Measurements from ENCODE around the gene RSAD2. TPM values are rescaled to one million over a fixed set of nuclear protein-coding genes. Genes with fewer than 3 reads are reported as not detected.
"Not testable (repeated sequence)": the region's sequence is repeated elsewhere in the genome, so short reads cannot be mapped to it uniquely, and the experiment has no call there.

Gene RSAD2
- polyA plus RNA-seq, 2 donors, result 0.49 to 0.98 TPM

- Histone ChIP-seq H3K27me3 (ENCODE audit: control insufficient read depth in 1 of 2, insufficient read depth in 2 of 2, low read length in 2 of 2) (peaks cover 0 to 3% of the 10 kb centered on the region in 2 donors), H3K4me1 (ENCODE audit: control insufficient read depth in 2 of 2, insufficient read depth in 2 of 2, low read length in 1 of 2) (no peaks in the 10 kb centered on the region), H3K4me3 (ENCODE audit: low read depth in 1 of 2, low read length in 2 of 2) (no peak overlapping the region), H3K27ac (ENCODE audit: low read depth in 2 of 2, low read length in 1 of 2) (no peak overlapping the region), H3K9me3 (ENCODE audit: control insufficient read depth in 2 of 2, insufficient read depth in 1 of 2, low read depth in 1 of 2, low read length in 1 of 2) (no peaks in the 10 kb centered on the region), H3K36me3 (ENCODE audit: control insufficient read depth in 2 of 2, insufficient read depth in 2 of 2, low read length in 1 of 2) (no peaks in the 10 kb centered on the region)
- WGBS, 2 donors, result 78 to 83% methylated on average over 4 of the region's 4 CpGs
These were observed 11.1 kb downstream of the RSAD2 start for GRCh38 chr2:6888724-6889123.

GRCh38 chr2:6893876-6894482 is 16.4 kb downstream of the RSAD2 start:
- Histone ChIP-seq H3K4me1 (ENCODE audit: control insufficient read depth in 2 of 2, insufficient read depth in 2 of 2, low read length in 1 of 2) (no peaks in the 10 kb centered on the region), H3K9me3 (ENCODE audit: control insufficient read depth in 2 of 2, insufficient read depth in 1 of 2, low read depth in 1 of 2, low read length in 1 of 2) (no peaks in the 10 kb centered on the region), H3K4me3 (ENCODE audit: low read depth in 1 of 2, low read length in 2 of 2) (no peak overlapping the region), H3K27me3 (ENCODE audit: control insufficient read depth in 1 of 2, insufficient read depth in 2 of 2, low read length in 2 of 2) (no peaks in the 10 kb centered on the region), H3K27ac (ENCODE audit: low read depth in 2 of 2, low read length in 1 of 2) (no peak overlapping the region), H3K36me3 (ENCODE audit: control insufficient read depth in 2 of 2, insufficient read depth in 2 of 2, low read length in 1 of 2) (no peaks in the 10 kb centered on the region)
- WGBS, 2 donors, result 83 to 88% methylated on average over 2 of the region's 2 CpGs

- Histone ChIP-seq H3K36me3 (ENCODE audit: control insufficient read depth in 2 of 2, insufficient read depth in 2 of 2, low read length in 1 of 2) (no peaks in the 10 kb centered on the region), H3K27me3 (ENCODE audit: control insufficient read depth in 1 of 2, insufficient read depth in 2 of 2, low read length in 2 of 2) (no peaks in the 10 kb centered on the region), H3K9me3 (ENCODE audit: control insufficient read depth in 2 of 2, insufficient read depth in 1 of 2, low read depth in 1 of 2, low read length in 1 of 2) (no peaks in the 10 kb centered on the region), H3K27ac (ENCODE audit: low read depth in 2 of 2, low read length in 1 of 2) (no peak overlapping the region), H3K4me1 (ENCODE audit: control insufficient read depth in 2 of 2, insufficient read depth in 2 of 2, low read length in 1 of 2) (no peaks in the 10 kb centered on the region), H3K4me3 (ENCODE audit: low read depth in 1 of 2, low read length in 2 of 2) (no peak overlapping the region)
- WGBS, 2 donors, result 69 to 75% methylated on average over 5 of the region's 5 CpGs
These were observed 19.6 kb downstream of the RSAD2 start for GRCh38 chr2:6896930-6897759.

GRCh38 chr2:6902581-6902980 is 25.0 kb downstream of the RSAD2 start:
- H3K4me1 ChIP-seq (ENCODE audit: control insufficient read depth in 2 of 2, insufficient read depth in 2 of 2, low read length in 1 of 2); H3K27me3 ChIP-seq (ENCODE audit: control insufficient read depth in 1 of 2, insufficient read depth in 2 of 2, low read length in 2 of 2); H3K4me3 ChIP-seq (ENCODE audit: low read depth in 1 of 2, low read length in 2 of 2); H3K9me3 ChIP-seq (ENCODE audit: control insufficient read depth in 2 of 2, insufficient read depth in 1 of 2, low read depth in 1 of 2, low read length in 1 of 2); H3K27ac ChIP-seq (ENCODE audit: low read depth in 2 of 2, low read length in 1 of 2); H3K36me3 ChIP-seq (ENCODE audit: control insufficient read depth in 2 of 2, insufficient read depth in 2 of 2, low read length in 1 of 2): not testable (repeated sequence)
- 95 to 97% methylated on average over 2 of the region's 2 CpGs for WGBS, 2 donors

GRCh38 chr2:6905668-6906067 is 28.1 kb downstream of the RSAD2 start:
- H3K27ac ChIP-seq (ENCODE audit: low read depth in 2 of 2, low read length in 1 of 2), result no peak overlapping the region
- H3K36me3 ChIP-seq (ENCODE audit: control insufficient read depth in 2 of 2, insufficient read depth in 2 of 2, low read length in 1 of 2), result no peaks in the 10 kb centered on the region
- WGBS, 2 donors, result 87 to 90% methylated on average over 1 of the region's 1 CpG
- no peak overlapping the region for H3K4me3 ChIP-seq (ENCODE audit: low read depth in 1 of 2, low read length in 2 of 2)
- H3K4me1 ChIP-seq (ENCODE audit: control insufficient read depth in 2 of 2, insufficient read depth in 2 of 2, low read length in 1 of 2), result no peaks in the 10 kb centered on the region
- H3K9me3 ChIP-seq (ENCODE audit: control insufficient read depth in 2 of 2, insufficient read depth in 1 of 2, low read depth in 1 of 2, low read length in 1 of 2), result no peaks in the 10 kb centered on the region
- no peaks in the 10 kb centered on the region for H3K27me3 ChIP-seq (ENCODE audit: control insufficient read depth in 1 of 2, insufficient read depth in 2 of 2, low read length in 2 of 2)

GRCh38 chr2:6906165-6906741 is 28.7 kb downstream of the RSAD2 start:
- Histone ChIP-seq H3K4me1 (ENCODE audit: control insufficient read depth in 2 of 2, insufficient read depth in 2 of 2, low read length in 1 of 2) (no peaks in the 10 kb centered on the region), H3K36me3 (ENCODE audit: control insufficient read depth in 2 of 2, insufficient read depth in 2 of 2, low read length in 1 of 2) (no peaks in the 10 kb centered on the region), H3K27ac (ENCODE audit: low read depth in 2 of 2, low read length in 1 of 2) (no peak overlapping the region), H3K4me3 (ENCODE audit: low read depth in 1 of 2, low read length in 2 of 2) (no peak overlapping the region), H3K27me3 (ENCODE audit: control insufficient read depth in 1 of 2, insufficient read depth in 2 of 2, low read length in 2 of 2) (no peaks in the 10 kb centered on the region), H3K9me3 (ENCODE audit: control insufficient read depth in 2 of 2, insufficient read depth in 1 of 2, low read depth in 1 of 2, low read length in 1 of 2) (no peaks in the 10 kb centered on the region)
- WGBS, 2 donors, result 33 to 72% methylated on average over 1 of the region's 1 CpG

GRCh38 chr2:6908291-6908690 is 30.7 kb downstream of the RSAD2 start:
- WGBS, 2 donors, result 84 to 86% methylated on average over 2 of the region's 2 CpGs
- H3K4me3 ChIP-seq (ENCODE audit: low read depth in 1 of 2, low read length in 2 of 2), result no peak overlapping the region

GRCh38 chr2:6909431-6910385 is 32.1 kb downstream of the RSAD2 start:
- WGBS, 2 donors, result 79 to 81% methylated on average over 8 of the region's 8 CpGs
- no peak overlapping the region for H3K4me3 ChIP-seq (ENCODE audit: low read depth in 1 of 2, low read length in 2 of 2)

More at GRCh38 chr2:6908291-6908690, 30.7 kb downstream of the RSAD2 start:
- Histone ChIP-seq H3K27me3 (ENCODE audit: control insufficient read depth in 1 of 2, insufficient read depth in 2 of 2, low read length in 2 of 2) (no peaks in the 10 kb centered on the region), H3K27ac (ENCODE audit: low read depth in 2 of 2, low read length in 1 of 2) (no peak overlapping the region), H3K36me3 (ENCODE audit: control insufficient read depth in 2 of 2, insufficient read depth in 2 of 2, low read length in 1 of 2) (no peaks in the 10 kb centered on the region), H3K4me1 (ENCODE audit: control insufficient read depth in 2 of 2, insufficient read depth in 2 of 2, low read length in 1 of 2) (no peaks in the 10 kb centered on the region), H3K9me3 (ENCODE audit: control insufficient read depth in 2 of 2, insufficient read depth in 1 of 2, low read depth in 1 of 2, low read length in 1 of 2) (no peaks in the 10 kb centered on the region)

GRCh38 chr2:6911721-6912120 is 34.1 kb downstream of the RSAD2 start:
- Histone ChIP-seq H3K4me3 (ENCODE audit: low read depth in 1 of 2, low read length in 2 of 2) (no peak overlapping the region), H3K4me1 (ENCODE audit: control insufficient read depth in 2 of 2, insufficient read depth in 2 of 2, low read length in 1 of 2) (no peaks in the 10 kb centered on the region), H3K27me3 (ENCODE audit: control insufficient read depth in 1 of 2, insufficient read depth in 2 of 2, low read length in 2 of 2) (no peaks in the 10 kb centered on the region), H3K27ac (ENCODE audit: low read depth in 2 of 2, low read length in 1 of 2) (no peak overlapping the region), H3K9me3 (ENCODE audit: control insufficient read depth in 2 of 2, insufficient read depth in 1 of 2, low read depth in 1 of 2, low read length in 1 of 2) (no peaks in the 10 kb centered on the region), H3K36me3 (ENCODE audit: control insufficient read depth in 2 of 2, insufficient read depth in 2 of 2, low read length in 1 of 2) (no peaks in the 10 kb centered on the region)

More at GRCh38 chr2:6909431-6910385, 32.1 kb downstream of the RSAD2 start:
- Histone ChIP-seq H3K27ac (ENCODE audit: low read depth in 2 of 2, low read length in 1 of 2) (no peak overlapping the region), H3K4me1 (ENCODE audit: control insufficient read depth in 2 of 2, insufficient read depth in 2 of 2, low read length in 1 of 2) (no peaks in the 10 kb centered on the region), H3K27me3 (ENCODE audit: control insufficient read depth in 1 of 2, insufficient read depth in 2 of 2, low read length in 2 of 2) (no peaks in the 10 kb centered on the region), H3K9me3 (ENCODE audit: control insufficient read depth in 2 of 2, insufficient read depth in 1 of 2, low read depth in 1 of 2, low read length in 1 of 2) (no peaks in the 10 kb centered on the region), H3K36me3 (ENCODE audit: control insufficient read depth in 2 of 2, insufficient read depth in 2 of 2, low read length in 1 of 2) (no peaks in the 10 kb centered on the region)
